Neural progenitor cell (in vitro differentiated cells): ENCODE measurements around the gene ATL1.

Source experiments
- EZH2 ChIP-seq: fragments of 200-600 bp; sonication (generic); IDR thresholded peaks from 2 replicates; pipeline ENCODE4 v1.6.1; 2017; ENCODE audit warnings: antibody characterized with exemption, mild to moderate bottlenecking, moderate library complexity
- EZH2phosphoT487 ChIP-seq: fragments of 200-600 bp; sonication (generic); IDR thresholded peaks from 2 replicates; pipeline ENCODE4 v1.6.1; 2017; ENCODE audit warnings: antibody characterized with exemption
- TF ChIP-seq, protein P1 (sequence below): fragments of 200-600 bp; sonication (generic); IDR thresholded peaks from 2 replicates; pipeline ENCODE4 v1.5.1; 2017; ENCODE audit warnings: antibody characterized with exemption, mild to moderate bottlenecking

DNA sequence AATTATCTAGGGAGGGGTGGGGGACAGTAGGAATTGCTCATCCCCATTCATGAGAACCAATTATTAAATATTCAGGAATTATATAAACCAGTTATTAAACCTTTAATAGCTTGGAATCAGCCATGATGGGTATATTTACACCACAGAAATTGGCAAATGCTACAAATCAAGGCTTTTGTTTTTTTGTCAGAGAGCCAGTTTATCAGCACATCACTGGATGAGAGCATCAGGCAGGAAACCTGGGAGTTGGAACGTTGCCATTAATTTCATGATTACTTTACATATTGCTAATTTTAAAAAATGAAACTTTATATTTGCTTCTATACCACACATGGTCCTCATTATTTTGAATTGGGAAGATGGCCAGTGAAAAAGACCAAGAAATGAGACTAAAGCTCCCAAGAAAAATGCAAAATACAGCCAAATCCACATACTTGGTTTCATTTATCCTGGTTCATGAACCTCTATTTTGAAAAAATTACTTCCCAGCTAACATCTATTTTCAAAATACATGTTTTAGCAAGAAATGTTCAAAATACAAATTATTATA is 48.4 kb downstream of the ATL1 start:
- TF ChIP-seq, protein P1, sequence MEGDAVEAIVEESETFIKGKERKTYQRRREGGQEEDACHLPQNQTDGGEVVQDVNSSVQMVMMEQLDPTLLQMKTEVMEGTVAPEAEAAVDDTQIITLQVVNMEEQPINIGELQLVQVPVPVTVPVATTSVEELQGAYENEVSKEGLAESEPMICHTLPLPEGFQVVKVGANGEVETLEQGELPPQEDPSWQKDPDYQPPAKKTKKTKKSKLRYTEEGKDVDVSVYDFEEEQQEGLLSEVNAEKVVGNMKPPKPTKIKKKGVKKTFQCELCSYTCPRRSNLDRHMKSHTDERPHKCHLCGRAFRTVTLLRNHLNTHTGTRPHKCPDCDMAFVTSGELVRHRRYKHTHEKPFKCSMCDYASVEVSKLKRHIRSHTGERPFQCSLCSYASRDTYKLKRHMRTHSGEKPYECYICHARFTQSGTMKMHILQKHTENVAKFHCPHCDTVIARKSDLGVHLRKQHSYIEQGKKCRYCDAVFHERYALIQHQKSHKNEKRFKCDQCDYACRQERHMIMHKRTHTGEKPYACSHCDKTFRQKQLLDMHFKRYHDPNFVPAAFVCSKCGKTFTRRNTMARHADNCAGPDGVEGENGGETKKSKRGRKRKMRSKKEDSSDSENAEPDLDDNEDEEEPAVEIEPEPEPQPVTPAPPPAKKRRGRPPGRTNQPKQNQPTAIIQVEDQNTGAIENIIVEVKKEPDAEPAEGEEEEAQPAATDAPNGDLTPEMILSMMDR, result no peak
- TF ChIP-seq EZH2 (no peak), EZH2phosphoT487 (no peak)
